Lower leg skin (tissue), 3 donors: Measurements from ENCODE around the gene TBC1D22A.

Experiments used
- POLR2A ChIP-seq, 2 donors: fragments of 450-650 bp; IDR thresholded peaks; one replicate each; pipeline ENCODE4 v1.6.1; 2016 to 2017; ENCODE audit warnings: antibody characterized with exemption in 2 of 2, mild to moderate bottlenecking in 1 of 2, moderate library complexity in 1 of 2
- TF ChIP-seq, protein P1 (sequence below), 3 donors: fragments of 450-650 bp; IDR thresholded peaks; one replicate each; pipeline ENCODE4 v1.5.1; 2016; ENCODE audit warnings: antibody characterized with exemption in 3 of 3, mild to moderate bottlenecking in 3 of 3, moderate library complexity in 2 of 3

DNA sequence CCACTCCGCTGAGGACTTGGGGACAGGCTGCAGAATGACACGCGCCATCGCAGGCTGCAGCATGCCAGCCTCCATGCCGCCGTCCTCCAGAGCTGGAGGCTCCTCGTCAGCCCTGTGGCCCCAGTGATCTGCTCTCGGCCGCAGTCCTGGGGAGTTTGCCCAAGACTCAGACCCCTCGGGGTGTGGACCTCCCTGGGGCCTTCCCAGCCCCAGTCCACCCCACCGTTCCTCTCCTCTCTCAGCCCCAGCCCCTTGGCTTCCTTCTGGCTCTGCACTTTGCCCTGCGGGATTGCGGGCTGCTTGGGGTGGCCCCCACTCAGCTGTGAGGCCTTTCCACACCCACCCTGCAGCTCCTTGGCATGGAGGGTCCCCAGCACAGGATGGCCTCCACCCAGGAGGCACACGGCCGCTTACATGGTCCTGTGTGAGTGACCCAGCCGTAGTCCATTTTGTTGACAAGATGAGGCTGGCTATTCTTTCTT lies 414.9 kb downstream of the TBC1D22A start:
- TF ChIP-seq POLR2A (IDR thresholded peaks at IDR 0.05), result no peak
- TF ChIP-seq, protein P1, sequence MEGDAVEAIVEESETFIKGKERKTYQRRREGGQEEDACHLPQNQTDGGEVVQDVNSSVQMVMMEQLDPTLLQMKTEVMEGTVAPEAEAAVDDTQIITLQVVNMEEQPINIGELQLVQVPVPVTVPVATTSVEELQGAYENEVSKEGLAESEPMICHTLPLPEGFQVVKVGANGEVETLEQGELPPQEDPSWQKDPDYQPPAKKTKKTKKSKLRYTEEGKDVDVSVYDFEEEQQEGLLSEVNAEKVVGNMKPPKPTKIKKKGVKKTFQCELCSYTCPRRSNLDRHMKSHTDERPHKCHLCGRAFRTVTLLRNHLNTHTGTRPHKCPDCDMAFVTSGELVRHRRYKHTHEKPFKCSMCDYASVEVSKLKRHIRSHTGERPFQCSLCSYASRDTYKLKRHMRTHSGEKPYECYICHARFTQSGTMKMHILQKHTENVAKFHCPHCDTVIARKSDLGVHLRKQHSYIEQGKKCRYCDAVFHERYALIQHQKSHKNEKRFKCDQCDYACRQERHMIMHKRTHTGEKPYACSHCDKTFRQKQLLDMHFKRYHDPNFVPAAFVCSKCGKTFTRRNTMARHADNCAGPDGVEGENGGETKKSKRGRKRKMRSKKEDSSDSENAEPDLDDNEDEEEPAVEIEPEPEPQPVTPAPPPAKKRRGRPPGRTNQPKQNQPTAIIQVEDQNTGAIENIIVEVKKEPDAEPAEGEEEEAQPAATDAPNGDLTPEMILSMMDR (IDR thresholded peaks at IDR 0.05), result no peak
